GM04503 (cell line): Measurements from ENCODE around the gene KDM3A.

Experiments
- DNase-seq: peaks from one replicate; pipeline ENCODE4 v3.0.0-alpha.2; 2012; ENCODE audit warnings: low read depth

The KDM3A gene

DNA sequence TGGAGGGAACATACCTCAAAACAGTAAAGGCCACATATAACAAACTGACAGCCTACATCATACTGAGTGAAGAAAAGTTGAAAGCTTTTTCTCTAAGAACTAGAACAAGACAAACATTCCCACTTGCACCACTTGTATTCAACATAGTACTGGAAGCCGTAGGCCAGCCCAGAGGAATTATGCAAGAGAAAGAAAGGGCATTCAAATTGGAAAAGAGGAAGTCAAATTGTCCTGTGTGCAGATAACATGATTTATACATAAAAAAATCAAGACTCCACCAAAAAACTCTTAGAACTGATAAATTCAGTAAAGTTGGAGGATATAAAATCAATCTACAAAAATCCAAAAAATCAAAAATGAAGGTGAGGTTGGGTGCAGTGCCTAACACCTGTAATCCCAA is 8.0 kb upstream of the KDM3A start:
- no peak for DNase-seq

DNA sequence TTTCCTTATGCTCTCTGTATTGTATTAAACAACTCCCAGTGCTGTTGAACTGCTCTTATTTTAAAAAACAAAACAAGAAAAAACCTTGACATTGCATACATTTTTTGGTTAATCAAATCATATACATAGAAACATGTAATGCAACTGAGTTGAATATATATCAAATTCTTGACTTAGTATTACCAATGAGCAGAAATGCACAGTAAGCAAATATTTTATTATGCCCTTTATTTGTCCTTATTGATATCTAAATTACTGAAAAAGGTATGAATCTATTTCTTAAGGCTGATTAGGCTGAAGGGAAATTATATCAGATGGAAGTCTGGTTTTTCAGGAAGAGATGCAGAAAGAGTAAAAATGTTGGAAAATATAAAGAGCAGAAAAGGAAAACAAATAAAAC is 6.9 kb upstream of the KDM3A start:
- no peak for DNase-seq

DNA sequence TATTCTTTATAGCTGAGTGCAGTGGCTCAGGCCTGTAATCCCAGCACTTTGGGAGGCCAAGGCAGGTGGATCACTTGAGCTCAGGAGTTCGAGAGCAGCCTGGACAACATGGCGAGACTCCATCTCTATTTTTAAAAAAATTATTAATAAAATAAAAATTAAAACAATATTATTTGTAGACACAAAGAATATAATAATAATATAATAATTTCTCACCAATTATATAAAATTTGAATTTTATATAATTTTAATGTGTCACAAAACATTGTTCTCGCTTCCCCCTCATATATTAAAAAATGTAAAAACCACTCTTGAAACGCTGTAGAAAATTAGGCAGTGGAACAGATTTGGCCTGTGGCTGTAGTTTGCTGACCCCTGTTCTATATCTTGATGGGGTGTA is 5.6 kb upstream of the KDM3A start:
- no peak for DNase-seq

DNA sequence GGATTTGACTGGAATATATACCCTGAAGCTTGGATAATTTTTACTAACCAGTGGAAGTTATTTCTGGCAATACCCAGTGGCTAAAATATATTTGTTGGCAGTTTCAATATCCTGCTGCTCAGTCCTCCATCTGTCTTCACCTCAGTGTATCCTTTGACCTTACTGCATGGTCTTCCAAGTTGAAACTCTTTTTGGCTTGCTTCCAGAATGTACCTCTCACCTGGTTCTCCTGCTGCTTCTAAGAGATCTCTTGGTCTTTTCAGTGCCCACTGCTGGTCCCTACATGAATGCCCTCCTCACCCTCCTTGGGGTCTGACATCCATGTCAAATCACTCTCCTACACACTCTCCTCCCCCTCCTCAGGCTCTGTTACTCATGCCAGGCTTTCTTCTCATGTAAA is 4.8 kb upstream of the KDM3A start:
- no peak for DNase-seq

DNA sequence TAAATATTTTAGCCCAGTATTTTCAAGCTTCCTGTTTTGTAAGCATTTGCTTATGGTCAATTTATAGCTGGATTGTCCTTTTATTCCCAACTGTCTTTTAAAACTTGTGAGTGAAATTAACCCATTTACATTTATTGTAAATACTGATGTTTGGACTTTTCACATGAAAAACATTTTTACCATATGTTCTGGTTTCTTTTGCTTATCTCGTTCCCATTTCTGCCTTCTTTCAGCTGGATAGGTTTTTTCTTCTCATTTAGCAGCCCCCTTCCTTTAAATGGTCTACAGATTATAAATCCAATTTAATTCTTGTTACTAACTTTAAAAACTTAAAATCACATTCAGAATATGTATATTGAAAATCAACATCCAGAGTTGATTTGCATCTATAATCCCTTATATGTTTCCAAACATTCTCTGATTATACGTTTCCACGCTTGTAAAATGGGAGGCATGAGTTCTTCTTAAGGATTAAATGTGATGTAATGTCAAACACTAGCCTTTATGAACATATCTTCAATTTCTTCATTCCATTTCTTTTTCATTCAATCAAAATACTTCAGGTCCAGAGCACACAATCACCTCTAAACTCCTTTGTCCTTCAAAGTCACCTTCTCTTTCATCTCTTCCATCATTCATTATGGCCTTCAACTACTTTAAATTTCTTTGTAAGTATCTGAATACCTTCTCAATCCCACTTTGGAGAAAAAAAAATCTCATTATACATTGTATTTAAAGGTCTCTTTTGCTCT is 1.1 kb upstream of the KDM3A start:
- no peak for DNase-seq

DNA sequence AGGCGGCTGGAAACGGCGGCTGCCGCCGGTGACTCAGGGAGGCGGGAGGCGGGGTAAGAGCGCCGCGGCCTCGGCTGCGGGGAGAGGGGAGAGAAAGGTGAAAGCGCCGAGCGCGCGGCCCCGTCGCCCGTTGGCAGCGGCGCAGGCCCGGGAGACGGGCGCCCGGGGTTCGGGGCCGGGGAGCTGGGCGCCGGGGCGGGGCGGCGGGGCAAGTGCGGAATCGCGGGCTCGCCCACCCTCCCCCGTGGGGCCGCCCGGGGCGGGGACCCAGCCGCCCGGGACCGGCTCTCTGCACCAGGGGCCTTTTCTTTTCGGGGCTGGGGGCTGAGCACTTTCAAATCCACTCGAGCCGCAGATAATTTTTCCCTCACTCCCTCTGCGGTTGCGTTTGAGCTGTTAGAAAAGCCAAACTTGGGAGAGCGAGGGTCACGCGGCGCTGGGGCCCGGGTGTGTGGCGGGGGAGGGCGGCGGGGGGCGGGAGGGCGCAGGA is 266 bp downstream of the KDM3A start:
- no peak for DNase-seq

DNA sequence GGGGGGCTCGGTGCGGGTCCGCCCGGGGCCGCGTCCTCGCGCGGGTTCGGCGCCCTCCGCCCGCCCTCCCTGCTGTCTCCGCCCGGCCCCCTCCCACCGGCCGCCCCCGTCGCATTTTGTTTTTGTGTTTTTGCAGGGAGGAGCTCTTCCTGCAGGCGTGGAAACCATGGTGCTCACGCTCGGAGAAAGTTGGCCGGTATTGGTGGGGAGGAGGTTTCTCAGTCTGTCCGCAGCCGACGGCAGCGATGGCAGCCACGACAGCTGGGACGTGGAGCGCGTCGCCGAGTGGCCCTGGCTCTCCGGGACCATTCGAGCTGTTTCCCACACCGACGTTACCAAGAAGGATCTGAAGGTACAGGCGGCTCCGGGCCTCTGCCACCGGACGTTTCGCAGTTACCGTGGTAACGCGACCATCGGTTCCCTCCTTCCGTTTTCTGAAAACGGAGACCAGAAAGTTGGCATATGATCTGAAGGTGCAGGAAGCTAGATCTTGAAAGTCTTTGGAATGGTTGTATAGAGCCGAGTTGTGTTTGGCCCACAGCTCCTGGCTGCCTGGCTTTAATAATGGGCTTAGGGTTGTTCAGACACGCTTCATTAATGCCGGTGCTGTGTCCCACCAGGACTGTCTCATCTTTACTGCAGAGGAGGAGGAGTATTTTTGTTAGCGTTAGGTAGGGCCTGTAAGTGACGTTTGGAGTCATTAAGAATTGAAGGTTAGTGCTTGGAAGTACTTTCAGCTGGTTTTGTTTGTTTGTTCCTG is 891 bp downstream of the KDM3A start:
- no peak for DNase-seq

DNA sequence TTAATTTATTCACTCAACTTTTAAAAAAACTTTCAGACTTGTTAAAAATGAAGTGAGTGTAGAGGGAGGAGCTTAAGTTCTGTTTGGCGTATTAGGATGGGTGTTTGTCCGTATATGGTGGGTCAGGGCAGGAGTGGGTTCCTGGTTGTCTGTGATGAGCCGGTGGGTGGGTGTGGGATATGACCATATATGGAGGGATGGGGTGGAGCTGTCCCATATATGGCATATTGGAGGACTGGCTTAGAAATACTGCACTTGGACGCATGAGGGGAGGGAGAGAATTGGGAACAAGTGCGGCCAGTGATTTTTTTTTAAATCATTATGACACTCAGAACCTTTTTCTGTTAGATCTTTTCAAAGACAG is 1.5 kb downstream of the KDM3A start:
- DNase-seq: peak; percentile 77

DNA sequence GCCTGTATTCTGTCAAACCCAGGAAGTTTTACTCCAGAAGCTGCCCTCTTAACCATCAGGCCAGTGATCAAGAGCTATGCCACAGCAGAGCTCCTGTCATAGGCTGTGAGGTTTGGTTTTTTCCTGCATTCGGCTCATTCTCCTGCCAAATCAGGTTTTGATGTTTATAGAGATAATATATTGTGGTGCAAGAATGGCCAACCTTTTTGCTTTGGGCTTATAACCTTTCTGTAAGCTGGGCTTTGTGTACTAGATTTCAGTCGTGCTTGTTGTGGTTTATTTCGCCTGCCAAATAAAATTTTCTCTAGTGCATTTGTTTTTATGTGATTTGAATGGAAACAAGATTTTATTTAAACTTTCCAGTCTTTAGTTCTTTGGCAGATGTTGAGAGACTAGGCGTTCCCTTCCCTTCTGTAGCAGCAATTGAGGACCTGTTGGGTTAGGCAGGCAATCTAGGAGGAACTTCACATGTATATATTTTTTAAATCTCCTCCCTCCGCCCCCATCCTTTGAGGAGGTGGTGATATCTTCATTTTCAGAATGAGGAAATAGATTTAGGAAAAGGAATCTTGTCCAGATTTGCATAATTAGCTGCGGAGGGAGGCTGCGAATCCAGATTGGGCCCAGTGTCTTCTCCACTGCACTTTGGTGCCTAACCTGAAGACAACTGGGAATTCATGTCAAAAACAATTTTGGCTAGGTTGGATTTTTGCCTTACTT is 2.6 kb downstream of the KDM3A start:
- DNase-seq: no peak

DNA sequence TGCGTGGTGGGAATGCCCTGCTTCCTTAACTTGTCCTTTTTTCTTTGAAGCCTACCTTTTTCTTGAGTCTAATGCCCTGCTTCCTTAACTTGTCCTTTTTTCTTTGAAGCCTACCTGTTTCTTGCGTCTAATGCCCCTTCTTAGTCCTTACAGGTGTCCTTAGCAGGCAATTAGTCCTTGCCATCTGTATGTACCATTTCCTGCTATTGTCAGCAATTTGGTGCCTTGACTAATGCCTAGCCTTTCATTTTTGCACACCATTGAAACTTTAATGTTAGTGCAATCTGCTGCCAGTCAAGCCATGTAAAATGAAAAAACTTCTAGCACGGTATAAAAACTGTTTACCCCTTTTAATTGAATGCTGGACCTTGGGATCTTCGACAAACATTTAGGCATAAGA is 4.3 kb downstream of the KDM3A start:
- no peak for DNase-seq

DNA sequence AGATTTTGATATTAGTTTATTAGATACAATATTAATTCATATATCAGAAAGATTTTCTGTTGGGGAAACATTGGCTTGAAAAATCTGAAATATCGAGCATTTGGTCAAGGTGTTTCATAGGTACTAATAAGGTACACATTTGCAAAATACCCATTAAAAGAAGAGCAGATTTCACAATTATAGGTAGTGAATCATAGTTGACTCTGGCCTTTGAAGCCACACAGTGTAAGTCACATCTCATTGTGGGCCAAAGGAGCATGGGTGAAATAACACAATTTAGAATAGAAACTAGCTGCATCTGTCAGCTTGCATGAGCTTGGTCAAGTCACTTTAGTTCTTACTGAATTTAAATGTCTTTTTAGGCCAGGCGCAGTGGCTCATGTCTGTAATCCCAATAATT is 4.9 kb downstream of the KDM3A start:
- no peak for DNase-seq

DNA sequence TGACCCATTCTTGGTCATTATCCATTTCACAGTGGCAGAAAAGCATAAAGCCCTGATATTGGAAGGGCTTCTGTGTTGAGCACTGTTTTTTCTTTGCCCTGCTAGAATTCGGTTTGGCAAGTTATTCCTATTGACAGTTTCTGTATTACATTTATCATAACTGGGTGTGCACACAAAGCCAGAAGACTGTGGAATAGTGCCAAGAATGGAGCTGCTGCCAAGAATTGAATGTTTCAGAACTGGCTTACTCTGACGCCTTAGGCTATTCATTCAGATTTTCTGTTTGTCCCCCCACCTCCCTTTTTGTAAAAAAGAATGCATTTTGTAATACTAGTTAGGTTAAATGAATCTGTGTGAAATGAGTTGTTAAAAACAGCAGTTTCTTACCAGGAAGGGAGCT is 12.7 kb downstream of the KDM3A start:
- peak; percentile 54 for DNase-seq

DNA sequence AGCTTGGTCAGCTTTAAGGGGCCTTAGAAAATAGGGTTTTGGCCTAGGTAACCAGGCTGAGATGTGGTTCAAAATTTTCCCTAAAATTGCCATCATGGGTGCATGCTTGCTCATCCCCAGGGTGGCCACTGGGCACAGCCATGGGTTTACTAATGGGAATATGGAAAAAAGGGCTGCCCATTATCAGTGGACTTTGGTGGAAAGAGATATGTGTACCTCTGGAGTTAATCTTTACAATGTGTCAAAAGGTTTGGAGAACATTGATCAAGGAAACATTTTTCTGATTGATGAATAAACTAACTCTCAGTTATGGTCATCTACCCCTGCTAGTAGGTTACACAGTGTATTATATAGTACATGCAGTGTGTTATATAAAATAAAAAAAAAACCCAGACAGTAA is 13.1 kb downstream of the KDM3A start:
- no peak for DNase-seq

DNA sequence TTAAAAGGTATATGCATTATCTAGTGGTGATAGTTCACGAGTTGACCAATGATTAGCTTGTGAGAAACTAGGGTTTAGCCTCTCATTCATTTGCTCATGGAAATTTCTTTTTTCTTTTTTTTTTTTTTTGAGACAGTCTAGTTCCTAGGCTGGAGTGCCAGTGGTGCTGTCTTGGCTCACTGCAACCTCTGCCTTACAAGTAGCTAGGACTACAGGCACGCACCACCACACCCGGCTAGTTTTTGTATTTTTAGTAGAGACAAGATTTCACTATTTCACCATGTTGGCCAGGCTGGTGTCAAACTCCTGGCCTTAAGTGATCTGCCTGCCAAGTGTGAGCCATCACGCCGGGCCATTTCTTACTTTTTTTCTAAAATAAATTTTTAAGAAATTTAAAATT is 14.0 kb downstream of the KDM3A start:
- no peak for DNase-seq

DNA sequence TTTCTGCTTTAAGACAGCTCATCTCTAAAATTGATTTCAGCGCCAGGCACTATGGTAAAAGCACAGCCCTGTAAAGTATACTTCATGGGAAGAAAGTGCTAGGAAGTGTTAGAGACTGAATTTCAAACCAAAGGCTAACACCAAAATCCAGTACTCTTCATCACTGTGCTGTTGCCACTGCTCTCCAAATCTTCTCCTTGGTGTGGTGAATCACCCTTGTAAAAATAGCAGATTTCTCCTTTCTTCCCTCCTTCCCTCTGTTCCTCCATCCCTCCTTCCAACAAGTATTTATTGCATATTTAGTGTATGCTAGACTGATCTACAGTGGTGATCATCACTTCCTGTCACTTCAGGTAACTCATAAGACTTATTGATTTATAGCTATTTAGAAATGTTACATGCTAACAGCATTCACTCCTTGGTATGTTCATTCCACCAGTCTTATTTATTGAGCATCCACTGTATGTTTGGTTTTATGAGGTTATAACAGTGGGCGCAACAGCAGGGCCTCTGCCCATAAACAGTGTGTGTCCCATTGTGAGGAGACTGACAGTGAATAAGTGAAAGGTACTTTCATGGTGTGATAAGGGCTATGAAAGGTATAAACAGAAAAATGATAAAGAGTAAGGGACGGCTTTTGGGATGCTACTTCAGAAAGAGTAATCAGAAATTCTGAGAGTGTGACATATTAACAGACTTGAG is 20.0 kb downstream of the KDM3A start:
- DNase-seq: no peak

DNA sequence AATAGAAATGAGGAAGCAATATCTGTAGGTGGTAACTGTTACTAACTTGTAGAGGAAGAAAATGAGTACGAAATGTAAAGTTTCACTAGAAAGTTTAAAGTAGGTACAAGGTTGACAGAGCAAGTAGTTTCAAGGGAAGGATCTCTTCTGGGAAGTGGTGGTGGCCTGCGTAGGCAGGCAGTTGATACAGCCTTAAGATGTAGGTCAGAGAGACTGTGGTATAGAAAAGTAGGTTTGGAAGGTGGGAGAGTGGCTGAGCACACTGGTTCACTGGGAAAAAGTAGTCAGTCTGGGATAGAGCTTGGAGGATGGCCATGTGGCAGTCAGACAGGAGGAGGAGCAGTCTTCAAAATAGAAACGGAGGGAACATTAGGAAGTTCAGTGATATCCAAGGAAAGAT is 23.5 kb downstream of the KDM3A start:
- no peak for DNase-seq

DNA sequence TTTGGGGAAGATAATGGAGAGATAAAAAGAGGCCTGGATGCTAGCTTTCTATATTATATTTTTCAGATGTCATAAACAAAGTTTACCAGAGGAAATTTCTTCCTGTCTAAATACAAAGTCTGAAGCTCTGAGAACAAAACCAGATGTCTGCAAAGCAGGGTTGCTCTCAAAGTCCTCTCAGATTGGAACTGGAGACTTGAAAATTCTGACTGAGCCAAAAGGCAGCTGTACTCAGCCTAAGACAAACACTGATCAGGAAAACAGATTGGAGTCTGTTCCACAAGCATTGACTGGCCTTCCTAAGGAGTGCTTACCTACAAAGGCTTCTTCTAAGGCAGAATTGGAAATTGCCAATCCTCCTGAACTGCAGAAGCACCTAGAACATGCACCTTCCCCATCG is 25.1 kb downstream of the KDM3A start:
- no peak for DNase-seq

DNA sequence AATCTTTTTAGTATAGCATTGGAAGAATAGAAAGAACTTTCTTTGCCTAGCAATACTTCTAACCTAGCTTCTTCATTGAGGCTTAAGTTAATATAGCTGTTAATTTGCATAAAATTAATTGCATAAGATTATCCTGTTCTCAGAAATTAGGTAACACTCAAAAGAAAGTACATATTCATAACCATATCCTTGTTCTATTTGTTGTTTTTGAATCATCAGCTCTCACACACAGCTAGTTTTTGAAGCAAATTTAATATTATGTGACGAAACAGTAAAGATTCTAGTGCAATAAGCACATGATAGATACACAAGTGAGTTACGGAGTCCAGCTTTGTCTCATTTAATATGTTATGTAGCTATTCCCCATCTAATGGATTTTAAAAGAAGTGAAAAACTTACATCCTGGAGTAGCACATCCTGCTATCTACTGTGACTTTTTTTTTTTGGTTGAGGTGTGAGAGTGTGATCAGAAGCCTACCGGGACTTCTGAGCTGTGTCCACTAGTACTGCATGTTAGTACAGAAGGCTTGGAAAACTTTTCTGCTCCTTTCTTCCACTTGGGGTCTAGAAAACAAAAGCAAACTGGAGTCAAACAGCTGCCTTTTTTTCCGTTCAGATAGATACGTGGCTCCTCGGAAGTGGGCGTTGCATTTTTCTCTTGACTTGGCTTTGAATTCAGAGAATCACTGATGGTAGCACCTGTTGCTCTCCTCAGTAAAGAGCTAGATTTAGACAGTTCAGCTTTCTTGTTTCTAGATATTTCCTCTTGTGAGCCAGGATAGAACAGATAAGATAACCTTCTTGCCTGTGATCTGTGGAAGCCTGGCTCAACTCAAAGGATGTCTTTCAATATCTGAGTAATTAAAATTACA is 27.2 kb downstream of the KDM3A start:
- no peak for DNase-seq

DNA sequence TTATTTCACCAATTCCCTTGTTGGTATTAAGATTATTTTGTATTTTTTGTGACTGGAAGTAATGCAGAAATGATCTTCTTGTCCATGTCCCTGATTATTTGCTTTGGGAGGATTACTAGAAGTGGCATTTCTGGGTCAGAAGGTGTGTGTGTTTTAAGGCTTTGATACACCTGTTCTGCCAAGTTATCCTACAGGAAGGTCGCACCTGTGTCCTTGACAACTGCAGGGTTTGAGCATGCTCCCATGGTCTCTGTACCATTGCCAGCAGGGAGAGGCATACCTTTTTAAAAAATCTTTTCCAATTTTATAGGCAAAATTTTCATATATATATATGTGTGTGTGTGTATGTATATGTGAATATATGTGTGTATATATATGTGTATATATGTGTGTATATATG is 29.7 kb downstream of the KDM3A start:
- DNase-seq: no peak

DNA sequence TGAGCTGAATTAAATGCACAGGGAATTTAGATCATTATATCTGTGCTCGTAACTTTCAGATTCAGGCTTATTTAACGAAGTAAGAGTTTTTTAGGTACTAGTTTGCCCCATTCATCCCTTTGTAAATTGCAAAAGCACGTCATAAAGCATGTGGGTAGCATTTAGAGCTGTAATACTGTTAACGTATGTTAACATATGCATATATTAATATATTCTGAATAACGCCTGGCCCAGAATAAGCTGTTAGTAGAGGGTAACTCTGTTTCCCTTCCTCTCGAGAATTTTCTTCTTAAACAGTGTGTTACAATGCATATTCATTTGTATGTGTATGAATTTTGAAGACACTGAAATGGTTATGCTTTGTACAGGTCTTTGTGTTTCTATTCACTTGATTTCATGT is 30.5 kb downstream of the KDM3A start:
- no peak for DNase-seq

DNA sequence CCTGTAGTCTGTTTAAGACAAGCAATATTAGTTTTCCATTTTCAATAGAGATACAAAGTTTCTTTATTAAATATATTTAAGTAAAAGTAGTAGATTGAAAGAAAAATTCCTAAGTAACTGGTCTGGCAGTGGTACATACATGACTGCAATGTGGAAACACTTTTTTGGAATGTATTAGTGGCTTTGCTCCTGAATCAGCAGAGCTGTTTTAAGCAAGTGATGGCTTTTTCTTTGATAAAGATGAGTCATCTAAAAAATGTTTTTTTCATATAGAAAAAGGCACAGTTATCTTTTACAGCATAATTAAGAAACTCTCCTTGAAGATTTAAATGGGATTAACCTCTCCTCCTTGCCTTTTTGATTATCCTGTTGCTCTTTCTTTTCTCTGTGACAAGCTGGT is 34.9 kb downstream of the KDM3A start:
- DNase-seq: peak; percentile 28

DNA sequence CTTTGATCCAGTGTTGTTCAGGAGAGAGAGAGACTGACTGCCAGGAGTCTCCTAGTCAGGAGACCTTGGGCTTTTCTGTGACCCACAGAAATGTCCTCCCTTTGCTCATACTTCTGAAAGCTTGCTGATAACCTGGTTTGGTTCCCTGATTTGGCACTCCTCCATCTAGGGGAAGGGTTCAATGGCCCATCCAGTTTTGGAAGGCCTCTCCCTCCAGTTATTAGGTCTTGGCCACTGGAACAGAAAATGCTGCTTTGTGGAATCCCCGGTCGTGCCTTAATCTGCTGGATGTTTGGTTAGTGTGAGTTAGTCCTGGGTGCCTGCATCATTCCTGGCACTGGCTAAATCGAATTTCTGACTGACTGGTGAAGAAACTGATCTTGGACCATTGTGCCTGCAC is 35.7 kb downstream of the KDM3A start:
- no peak for DNase-seq
